ENCODE data around the gene CCDC73.

DNA sequence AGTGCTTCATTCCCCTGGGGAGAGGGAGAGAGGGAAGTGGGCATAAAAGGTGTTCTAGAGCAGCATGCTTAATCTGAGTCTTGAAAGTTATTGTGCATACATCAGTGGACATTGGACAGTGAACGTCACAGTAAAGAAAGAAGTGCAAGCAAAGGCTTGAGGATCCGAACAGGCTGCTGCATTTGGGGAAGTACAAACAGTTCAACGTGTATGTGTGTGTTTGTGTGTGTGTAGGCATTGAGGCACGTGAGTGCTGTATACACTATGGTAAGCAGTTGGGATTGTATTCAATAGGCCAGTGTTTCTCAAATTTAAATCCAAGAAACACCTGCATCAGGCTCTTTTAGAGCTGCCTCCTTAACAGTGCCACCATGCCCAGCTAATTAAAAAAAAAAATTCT, 221.2 kb downstream of the CCDC73 start:
- TF ChIP-seq, protein P1, sequence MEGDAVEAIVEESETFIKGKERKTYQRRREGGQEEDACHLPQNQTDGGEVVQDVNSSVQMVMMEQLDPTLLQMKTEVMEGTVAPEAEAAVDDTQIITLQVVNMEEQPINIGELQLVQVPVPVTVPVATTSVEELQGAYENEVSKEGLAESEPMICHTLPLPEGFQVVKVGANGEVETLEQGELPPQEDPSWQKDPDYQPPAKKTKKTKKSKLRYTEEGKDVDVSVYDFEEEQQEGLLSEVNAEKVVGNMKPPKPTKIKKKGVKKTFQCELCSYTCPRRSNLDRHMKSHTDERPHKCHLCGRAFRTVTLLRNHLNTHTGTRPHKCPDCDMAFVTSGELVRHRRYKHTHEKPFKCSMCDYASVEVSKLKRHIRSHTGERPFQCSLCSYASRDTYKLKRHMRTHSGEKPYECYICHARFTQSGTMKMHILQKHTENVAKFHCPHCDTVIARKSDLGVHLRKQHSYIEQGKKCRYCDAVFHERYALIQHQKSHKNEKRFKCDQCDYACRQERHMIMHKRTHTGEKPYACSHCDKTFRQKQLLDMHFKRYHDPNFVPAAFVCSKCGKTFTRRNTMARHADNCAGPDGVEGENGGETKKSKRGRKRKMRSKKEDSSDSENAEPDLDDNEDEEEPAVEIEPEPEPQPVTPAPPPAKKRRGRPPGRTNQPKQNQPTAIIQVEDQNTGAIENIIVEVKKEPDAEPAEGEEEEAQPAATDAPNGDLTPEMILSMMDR (IDR thresholded peaks at IDR 0.05; ENCODE audit: low read depth, low read length): no peak
- no peak for TF ChIP-seq EZH2phosphoT487 (IDR thresholded peaks at IDR 0.05; ENCODE audit: low read depth)
